ENCODE data around the gene LOXL4. TPM values are rescaled to one million over a fixed set of nuclear protein-coding genes. Genes with fewer than 3 reads are reported as not detected.

The LOXL4 gene
- total RNA-seq, 6 experiments from 2014 or later: 24.9 to 57.4 (median 27.6) TPM

- TF ChIP-seq, protein P1, sequence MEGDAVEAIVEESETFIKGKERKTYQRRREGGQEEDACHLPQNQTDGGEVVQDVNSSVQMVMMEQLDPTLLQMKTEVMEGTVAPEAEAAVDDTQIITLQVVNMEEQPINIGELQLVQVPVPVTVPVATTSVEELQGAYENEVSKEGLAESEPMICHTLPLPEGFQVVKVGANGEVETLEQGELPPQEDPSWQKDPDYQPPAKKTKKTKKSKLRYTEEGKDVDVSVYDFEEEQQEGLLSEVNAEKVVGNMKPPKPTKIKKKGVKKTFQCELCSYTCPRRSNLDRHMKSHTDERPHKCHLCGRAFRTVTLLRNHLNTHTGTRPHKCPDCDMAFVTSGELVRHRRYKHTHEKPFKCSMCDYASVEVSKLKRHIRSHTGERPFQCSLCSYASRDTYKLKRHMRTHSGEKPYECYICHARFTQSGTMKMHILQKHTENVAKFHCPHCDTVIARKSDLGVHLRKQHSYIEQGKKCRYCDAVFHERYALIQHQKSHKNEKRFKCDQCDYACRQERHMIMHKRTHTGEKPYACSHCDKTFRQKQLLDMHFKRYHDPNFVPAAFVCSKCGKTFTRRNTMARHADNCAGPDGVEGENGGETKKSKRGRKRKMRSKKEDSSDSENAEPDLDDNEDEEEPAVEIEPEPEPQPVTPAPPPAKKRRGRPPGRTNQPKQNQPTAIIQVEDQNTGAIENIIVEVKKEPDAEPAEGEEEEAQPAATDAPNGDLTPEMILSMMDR (IDR thresholded peaks at IDR 0.05): no peak
- Mint-ChIP-seq H3K27ac (no peak overlapping the region; the same call in 1 of the 2 replicates), H3K4me3 (no peak overlapping the region), H3K36me3 (ENCODE audit: low read depth) (peaks cover 17% of the 10 kb centered on the region), H3K27me3 (ENCODE audit: insufficient read depth) (peaks cover 3% of the 10 kb centered on the region), H3K9me3 (no peaks in the 10 kb centered on the region), H3K4me1 (ENCODE audit: low read depth) (peaks cover 13% of the 10 kb centered on the region)
- DNase-seq: no peak
Measured at GRCh38 chr10:98244141-98244540, 23.9 kb downstream of the LOXL4 start.

DNA sequence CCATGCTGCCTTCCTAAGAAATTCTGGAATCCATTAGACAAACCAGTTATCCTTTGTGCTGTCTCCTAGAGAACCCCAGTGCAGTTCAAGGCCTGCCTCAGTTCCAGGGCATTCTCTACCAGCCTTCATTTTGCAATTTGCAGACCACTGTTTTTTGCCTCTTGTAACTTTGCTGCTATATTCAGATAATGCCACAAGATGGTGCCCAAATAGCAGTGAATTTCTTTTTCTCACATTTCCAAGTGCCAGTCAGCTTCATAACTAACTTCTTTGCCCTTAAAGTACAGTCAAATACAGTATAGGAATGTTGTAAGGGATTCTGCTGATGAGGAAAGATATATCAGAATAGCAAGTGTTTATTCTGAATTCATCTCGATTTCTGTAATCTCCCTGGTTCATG, 25.2 kb downstream of the LOXL4 start:
- Mint-ChIP-seq H3K36me3 (ENCODE audit: low read depth) (peaks cover 14% of the 10 kb centered on the region), H3K27me3 (ENCODE audit: insufficient read depth) (peaks cover 3% of the 10 kb centered on the region), H3K27ac (no peak overlapping the region), H3K4me1 (ENCODE audit: low read depth) (peaks cover 18% of the 10 kb centered on the region), H3K9me3 (no peaks in the 10 kb centered on the region), H3K4me3 (no peak overlapping the region)
- TF ChIP-seq, protein P1 (IDR thresholded peaks at IDR 0.05): peak; percentile 79
- peak; percentile 49 for DNase-seq

DNA sequence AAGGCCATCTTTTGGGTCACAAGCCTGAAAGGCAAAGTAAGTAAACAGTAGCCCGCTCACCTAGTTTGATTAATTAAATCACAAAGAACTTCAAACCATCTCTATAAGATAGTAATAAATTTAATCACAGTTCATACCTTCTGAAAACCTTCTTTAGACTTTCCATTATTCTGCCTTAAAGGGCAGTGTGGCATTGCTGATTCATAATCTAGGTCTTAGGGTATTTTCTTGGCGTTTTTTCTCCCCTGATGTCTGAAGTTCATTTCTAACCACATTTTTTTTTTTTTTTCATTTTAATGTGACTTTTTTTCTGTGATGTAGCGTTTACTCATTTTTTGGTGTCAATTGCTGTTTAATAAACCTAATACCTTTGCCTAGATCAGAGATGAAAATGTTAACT, 27.5 kb downstream of the LOXL4 start:
- TF ChIP-seq, protein P1 (IDR thresholded peaks at IDR 0.05): no peak
- no peak overlapping the region for H3K27ac Mint-ChIP-seq
- H3K4me3 Mint-ChIP-seq: no peak overlapping the region
- 0 out of 2 replicates have a peak, but pooled peaks cover 8% of the 10 kb centered on the region for H3K4me1 Mint-ChIP-seq (ENCODE audit: low read depth)
- DNase-seq: no peak
- H3K36me3 Mint-ChIP-seq (ENCODE audit: low read depth): peaks cover 7% of the 10 kb centered on the region
- H3K9me3 Mint-ChIP-seq: no peaks in the 10 kb centered on the region
- H3K27me3 Mint-ChIP-seq (ENCODE audit: insufficient read depth): peaks cover 3% of the 10 kb centered on the region

DNA sequence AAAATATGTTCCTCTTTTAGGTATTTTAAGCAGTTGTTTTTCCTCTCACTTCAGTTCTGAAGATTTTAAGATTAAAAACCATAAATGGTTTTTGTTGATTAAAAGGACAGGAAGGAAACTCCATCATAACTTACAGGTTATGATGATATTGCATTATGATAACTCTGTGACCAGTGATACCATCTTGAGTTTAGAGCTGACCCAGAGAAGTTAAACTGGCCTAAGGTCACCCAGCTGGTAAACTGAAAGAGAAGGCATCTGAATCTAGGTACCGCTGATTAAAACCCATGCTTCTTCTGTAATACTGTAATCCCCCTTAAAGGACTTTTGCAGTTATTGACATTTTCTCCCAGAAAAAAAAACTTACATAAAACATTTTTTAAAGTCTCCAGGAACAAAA, 29.6 kb downstream of the LOXL4 start:
- Mint-ChIP-seq H3K27ac (no peak overlapping the region), H3K27me3 (ENCODE audit: insufficient read depth) (no peaks in the 10 kb centered on the region), H3K9me3 (no peaks in the 10 kb centered on the region), H3K4me3 (no peak overlapping the region), H3K36me3 (ENCODE audit: low read depth) (no peaks in the 10 kb centered on the region), H3K4me1 (ENCODE audit: low read depth) (0 out of 2 replicates have a peak, but pooled peaks cover 8% of the 10 kb centered on the region)
- no peak for DNase-seq
- TF ChIP-seq, protein P1 (IDR thresholded peaks at IDR 0.05): no peak

GRCh38 chr10:98236862-98237261, 31.1 kb downstream of the LOXL4 start:
- H3K4me3 Mint-ChIP-seq: no peak overlapping the region
- no peak overlapping the region for H3K27ac Mint-ChIP-seq
- H3K36me3 Mint-ChIP-seq (ENCODE audit: low read depth): no peaks in the 10 kb centered on the region
- H3K4me1 Mint-ChIP-seq (ENCODE audit: low read depth): 0 out of 2 replicates have a peak, but pooled peaks cover 8% of the 10 kb centered on the region
- no peaks in the 10 kb centered on the region for H3K27me3 Mint-ChIP-seq (ENCODE audit: insufficient read depth)
- TF ChIP-seq, protein P1 (IDR thresholded peaks at IDR 0.05): no peak
- DNase-seq: no peak
- H3K9me3 Mint-ChIP-seq: no peaks in the 10 kb centered on the region

DNA sequence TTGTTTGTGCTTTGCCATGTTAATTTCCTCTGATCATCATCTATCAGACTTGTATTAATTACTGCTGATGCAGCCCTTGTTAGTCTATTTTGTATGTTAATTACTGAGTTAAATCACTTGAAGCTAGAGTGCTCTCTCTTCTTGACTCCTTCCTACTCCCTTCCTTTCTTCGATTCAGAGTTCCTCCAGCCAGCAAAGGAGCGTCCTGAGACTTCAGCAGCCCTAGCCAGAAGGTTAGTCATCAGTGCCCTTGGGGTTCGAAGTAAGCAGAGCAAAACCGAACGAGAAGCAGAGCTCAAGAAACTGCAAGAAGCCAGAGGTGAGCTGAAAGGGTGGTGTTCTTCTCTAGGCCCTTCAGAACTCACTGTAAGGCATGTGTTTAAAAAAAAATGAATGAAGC, 32.1 kb downstream of the LOXL4 start:
- Mint-ChIP-seq H3K36me3 (ENCODE audit: low read depth) (no peaks in the 10 kb centered on the region), H3K27ac (0 out of 2 replicates have a peak overlapping the region, but pooled peaks have one; percentile 4)

More for the DNA sequence above, 32.1 kb downstream of the LOXL4 start:
- H3K27me3 Mint-ChIP-seq (ENCODE audit: insufficient read depth): no peaks in the 10 kb centered on the region
- TF ChIP-seq, protein P1 (IDR thresholded peaks at IDR 0.05): no peak
- 0 out of 2 replicates have a peak, but pooled peaks cover 8% of the 10 kb centered on the region for H3K4me1 Mint-ChIP-seq (ENCODE audit: low read depth)
- H3K4me3 Mint-ChIP-seq: no peak overlapping the region
- no peak for DNase-seq
- no peaks in the 10 kb centered on the region for H3K9me3 Mint-ChIP-seq

Data from HFFc6 (cell line).